ENCODE data around the gene C1QB. TPM values are rescaled to one million over a fixed set of nuclear protein-coding genes. Genes with fewer than 3 reads are reported as not detected.
A peak's percentile ranks its signal among the peaks of the same experiment; 100 is the strongest.
"Not testable (repeated sequence)": the region's sequence is repeated elsewhere in the genome, so short reads cannot be mapped to it uniquely, and the experiment has no call there.

C1QB gene
- total RNA-seq, 1 experiment from 2014 or later, result not detected

GRCh38 chr1:22697980-22698379, 44.9 kb downstream of the C1QB start:
- DNase-seq (ENCODE audit: low read depth), result no peak

GRCh38 chr1:22699681-22700520, 46.9 kb downstream of the C1QB start:
- DNase-seq (ENCODE audit: low read depth), result no peak

GRCh38 chr1:22702296-22703085, 49.5 kb downstream of the C1QB start:
- no peak for DNase-seq (ENCODE audit: low read depth)

GRCh38 chr1:22704440-22705067, 51.5 kb downstream of the C1QB start:
- DNase-seq (ENCODE audit: low read depth), result peak; percentile 91

GRCh38 chr1:22705586-22705985, 52.5 kb downstream of the C1QB start:
- no peak for DNase-seq (ENCODE audit: low read depth)

- DNase-seq (ENCODE audit: low read depth), result not testable (repeated sequence)
These were observed 53.1 kb downstream of the C1QB start for GRCh38 chr1:22706100-22706499.

- DNase-seq (ENCODE audit: low read depth), result no peak
These were observed 55.7 kb downstream of the C1QB start for GRCh38 chr1:22708777-22709176.

- DNase-seq (ENCODE audit: low read depth), result peak; percentile 44
These were observed 56.2 kb downstream of the C1QB start for GRCh38 chr1:22709227-22709626.

- DNase-seq (ENCODE audit: low read depth), result peak; percentile 73
These were observed 57.1 kb downstream of the C1QB start for GRCh38 chr1:22709891-22710700.

GRCh38 chr1:22710701-22711049, 57.6 kb downstream of the C1QB start, which contains the start of gene EPHB2:
TSS of gene EPHB2 (plus strand) at chr1:22710839. CDS start at chr1:22710983, 144 bp downstream.
- peak; percentile 76 for DNase-seq (ENCODE audit: low read depth)

GRCh38 chr1:22711071-22711470, 58.0 kb downstream of the C1QB start:
- DNase-seq (ENCODE audit: low read depth), result peak; percentile 25

Other genes with a start within 250 kb of the C1QB start
- 10.7 and 13.0 TPM in 2 replicates for gene ZBTB40, start 201.4 kb upstream of the C1QB start, total RNA-seq (2014; rRNA removed; shearing (Covaris generic))
- gene EPHA8, start 89.7 kb upstream of the C1QB start, total RNA-seq (2014; rRNA removed; shearing (Covaris generic)), result not detected in 2 replicates
- not detected in 2 replicates for gene C1QA, start 16.6 kb upstream of the C1QB start, total RNA-seq (2014; rRNA removed; shearing (Covaris generic))
- gene C1QC, start 9.6 kb upstream of the C1QB start, total RNA-seq (2014; rRNA removed; shearing (Covaris generic)), result not detected in 2 replicates
- gene EPHB2, start 57.6 kb downstream of the C1QB start, total RNA-seq (2014; rRNA removed; shearing (Covaris generic)), result 80.0 and 94.2 TPM in 2 replicates